NT2/D1 (cell line): ENCODE results near the gene OR1J4.

Source experiments
- SUZ12 ChIP-seq: IDR thresholded peaks from 2 replicates; pipeline ENCODE4 v1.6.1; 2011; ENCODE audit not compliant: insufficient read length, insufficient read depth; ENCODE audit errors: extremely low read depth
- ZNF274 ChIP-seq: IDR thresholded peaks from 2 replicates; pipeline ENCODE4 v1.6.1; 2011; ENCODE audit warnings: mild to moderate bottlenecking, low read depth, low read length

DNA sequence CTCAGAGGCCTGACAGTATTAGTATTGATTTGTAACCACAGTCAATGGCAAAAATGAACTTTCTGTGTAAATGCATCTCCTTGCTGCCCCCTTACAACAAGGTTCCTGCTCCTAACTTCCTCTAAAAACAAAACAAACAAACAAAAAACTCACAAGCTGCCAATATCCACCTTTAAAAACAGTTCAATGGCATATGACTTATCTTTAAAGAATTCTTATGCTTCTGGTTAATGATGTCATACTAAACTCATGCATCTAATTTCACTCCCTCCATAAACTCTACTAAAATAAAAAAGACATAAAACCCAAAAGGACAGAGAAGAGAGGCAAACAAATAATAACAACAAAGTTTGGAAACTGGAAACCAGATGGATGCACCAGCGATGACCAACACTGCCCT is 17.2 kb downstream of the OR1J4 start:
- TF ChIP-seq SUZ12 (no peak), ZNF274 (no peak)
